ENCODE data around the gene HORMAD2.
"Not testable (repeated sequence)": the region's sequence is repeated elsewhere in the genome, so short reads cannot be mapped to it uniquely, and the experiment has no call there.

Gene HORMAD2

GRCh38 chr22:30059346-30060020, 20.8 kb upstream of the HORMAD2 start:
- DNase-seq, result not testable (repeated sequence)

GRCh38 chr22:30061094-30061493, 19.2 kb upstream of the HORMAD2 start:
- not testable (repeated sequence) for DNase-seq

GRCh38 chr22:30062259-30062658, 18.0 kb upstream of the HORMAD2 start:
- DNase-seq, result no peak

GRCh38 chr22:30062950-30063349, 17.3 kb upstream of the HORMAD2 start:
- no peak for DNase-seq

GRCh38 chr22:30064172-30064571, 16.1 kb upstream of the HORMAD2 start:
- no peak for DNase-seq

- no peak for DNase-seq
Observed at GRCh38 chr22:30073743-30074142, 6.5 kb upstream of the HORMAD2 start.

- no peak for DNase-seq
Observed at GRCh38 chr22:30074147-30074546, 6.1 kb upstream of the HORMAD2 start.

GRCh38 chr22:30074994-30075393, 5.3 kb upstream of the HORMAD2 start:
- DNase-seq, result no peak

- no peak for DNase-seq
Observed at GRCh38 chr22:30077279-30077880, 2.9 kb upstream of the HORMAD2 start.

GRCh38 chr22:30078320-30079311, 1.6 kb upstream of the HORMAD2 start:
- DNase-seq, result peak; percentile 69

GRCh38 chr22:30080805-30081204, 541 bp downstream of the HORMAD2 start:
- DNase-seq, result no peak

- no peak for DNase-seq
Observed at GRCh38 chr22:30086496-30086895, 6.2 kb downstream of the HORMAD2 start.

GRCh38 chr22:30087037-30087436, 6.8 kb downstream of the HORMAD2 start:
- DNase-seq, result not testable (repeated sequence)

GRCh38 chr22:30087611-30088010, 7.3 kb downstream of the HORMAD2 start:
- DNase-seq, result no peak

- no peak for DNase-seq
Observed at GRCh38 chr22:30088468-30088867, 8.2 kb downstream of the HORMAD2 start.

- DNase-seq, result no peak
Observed at GRCh38 chr22:30089655-30089974, 9.4 kb downstream of the HORMAD2 start.

- DNase-seq, result no peak
Observed at GRCh38 chr22:30092686-30093085, 12.4 kb downstream of the HORMAD2 start.

GRCh38 chr22:30094804-30095203, 14.5 kb downstream of the HORMAD2 start:
- DNase-seq, result no peak

- DNase-seq, result no peak
Observed at GRCh38 chr22:30097861-30098260, 17.6 kb downstream of the HORMAD2 start.

GRCh38 chr22:30100770-30101169, 20.5 kb downstream of the HORMAD2 start:
- DNase-seq, result not testable (repeated sequence)

- no peak for DNase-seq
Observed at GRCh38 chr22:30104501-30105156, 24.4 kb downstream of the HORMAD2 start.

GRCh38 chr22:30105483-30105882, 25.2 kb downstream of the HORMAD2 start:
- no peak for DNase-seq

GRCh38 chr22:30113494-30113893, 33.2 kb downstream of the HORMAD2 start:
- DNase-seq, result no peak

Measured in activated effector memory CD4-positive, alpha-beta T cell treated with anti-CD3 and anti-CD28 coated beads, Interleukin-2, amount 50 U/mL, for 16 hours (primary cell).